Heart left ventricle (tissue), 16 donors: ENCODE measurements around the gene JUP. TPM values are rescaled to one million over a fixed set of nuclear protein-coding genes. Genes with fewer than 3 reads are reported as not detected.

Experiments
- ATAC-seq, 4 donors: fragments of 200-7000 bp; cut with Tn5 transposase; one replicate each; pipeline ENCODE4 v1.9.1; 2020 to 2022; ENCODE audit warnings: moderate library complexity in 4 of 4, mild to moderate bottlenecking in 3 of 4, moderate number of reproducible peaks in 1 of 4
- DNase-seq, 5 donors: peaks; one replicate each; pipeline ENCODE4 v3.0.0-alpha.2; 2020
- H3K27ac ChIP-seq, 12 donors: fragments of 200-600 bp; sonication (generic) in 4 of 12; one replicate each; pipeline versions ENCODE4 v1.5.0 to v1.8.0; 2016 to 2022; ENCODE audit warnings: mild to moderate bottlenecking in 2 of 12
- H3K27me3 ChIP-seq, 9 donors: fragments of 200-600 bp; sonication (generic) in 2 of 9; one replicate each; pipeline versions ENCODE4 v1.5.1 to v1.8.0; 2016 to 2022; ENCODE audit warnings: mild to moderate bottlenecking in 3 of 9
- H3K36me3 ChIP-seq, 9 donors: fragments of 200-600 bp; sonication (generic) in 2 of 9; one replicate each; pipeline versions ENCODE4 v1.5.0 to v1.8.0; 2018 to 2022; ENCODE audit warnings: mild to moderate bottlenecking in 2 of 9
- H3K4me1 ChIP-seq, 12 donors: fragments of 200-600 bp; sonication (generic) in 4 of 12; one replicate each; pipeline versions ENCODE4 v1.5.0 to v1.8.0; 2016 to 2022; ENCODE audit warnings: mild to moderate bottlenecking in 3 of 12
- H3K4me3 ChIP-seq, 12 donors: fragments of 200-600 bp; sonication (generic) in 4 of 12; one replicate each; pipeline versions ENCODE4 v1.5.0 to v1.8.0; 2017 to 2022; ENCODE audit warnings: mild to moderate bottlenecking in 9 of 12, moderate library complexity in 4 of 12
- H3K9me3 ChIP-seq, 12 donors: fragments of 200-600 bp; sonication (generic) in 4 of 12; one replicate each; pipeline versions ENCODE4 v1.5.0 to v1.8.0; 2016 to 2022; ENCODE audit warnings: mild to moderate bottlenecking in 1 of 12
- CTCF ChIP-seq, 12 donors: fragments of 200-600 bp; sonication (generic) in 4 of 12; IDR thresholded peaks; one replicate each; pipeline versions ENCODE4 v1.5.0 to v1.8.0; 2018 to 2022; ENCODE audit warnings: antibody characterized with exemption in 12 of 12, mild to moderate bottlenecking in 5 of 12
- POLR2A ChIP-seq, 2 donors: fragments of 450-650 bp; IDR thresholded peaks; one replicate each; pipeline ENCODE4 v1.6.1; 2017; ENCODE audit warnings: antibody characterized with exemption in 2 of 2, mild to moderate bottlenecking in 2 of 2, moderate library complexity in 2 of 2
- WGBS, 4 donors: extraction: QIAGEN DNeasy Blood & Tissue Kit in 2 of 4; methylation state at CpG; one replicate each; pipeline versions ENCODE4 v1.1.5 to v1.1.7; 2013 to 2018; 5-methylcytosine and 5-hydroxymethylcytosine counted together
- intact Hi-C, 10 donors: fragments of 100-400 bp; cut with DNase I; formaldehyde crosslinking; loops; one replicate each; pipeline versions ENCODE4 v1.11.1 to v1.14.2; 2022
- polyA plus RNA-seq, 2 donors: library from polyadenylated mRNA; stranded (reverse); fragments of 200-250 nt; gene quantifications; one replicate each; pipeline ENCODE4 v1.2.3, GENCODE V29; 2013
- total RNA-seq, 9 donors: library from RNA; depleted of rRNA in 2 of 9; stranded (reverse); fragments of >200 nt in 2 of 9; fragmentation: NEBNext Ultra II Directional in 3 of 9; extraction: Animal tissue kit (Norgen Biotek cat#: 25700) in 3 of 9; gene quantifications; one replicate each; pipeline versions ENCODE4 v1.1.0 to v1.2.4, GENCODE V29; 2016 to 2023
- donor health status: ischemic (EF 13 %, LVEDD 7.1; RV severe dilation, severe dysfunction).
- donor health status: healthy with polysubstance abuse.
- donor health status: DM: no; HTN: yes; CAD: no.
- donor health status: DM: no; HTN: no; CAD: no.
- donor health status: ischemic (EF 25% LVEDD 6.9; RV normal size, moderate dysfunction).
- donor health status: ischemic (EF 25% LVEDD 5.7; RV mildly dilated, moderate dysfunction).
- donor health status: healthy.
- donor health status: DM: yes; HTN: yes; CAD: no.
- donor health status: ischemic (EF 35%, LVEDD 5.7; RV mildly dilated, moderate dysfunction).
- donor health status: nonischemic (EF 11% LVEDD 7.7; RV severe dilation, severe dysfunction).
- donor health status: DM: yes; HTN: yes; CAD: no.
- donor health status: PGD.
- donor health status: ischemic (EF 29% LVEDD 5.4; RV normal size, mild dysfunction).
- donor health status: nonischemic (EF 23%, LVEDD 6.1; RV moderate dilation, normal function).

Gene JUP
- total and polyA plus RNA-seq, 11 donors: 94.6 to 503 (median 159) TPM

- peak overlapping the region; percentile 75 to 99 (median 88) for H3K4me3 ChIP-seq
- H3K9me3 ChIP-seq: no peaks in the 10 kb centered on the region
- peak in 2 of 5 donors; percentile 62 to 64 for DNase-seq
- ATAC-seq: peak in 3 of 4 donors; percentile 0 to 7 (median 0)
- WGBS, 4 donors: 0 to 2% (median 1%) methylated on average over 17 to 22 of the region's 22 CpGs
- TF ChIP-seq POLR2A (IDR thresholded peaks at IDR 0.05) (no peak), CTCF (IDR thresholded peaks at IDR 0.05) (no peak)
- intact Hi-C loops: no loop called here
- H3K36me3 ChIP-seq: no peaks in the 10 kb centered on the region
- H3K27ac ChIP-seq: peak overlapping the region; percentile 86 to 98 (median 96)
- peaks cover 14 to 65% (median 44%) of the 10 kb centered on the region in 12 donors for H3K4me1 ChIP-seq
- no peaks in the 10 kb centered on the region for H3K27me3 ChIP-seq
Measured at GRCh38 chr17:41785859-41786226, 668 bp downstream of the JUP start.

GRCh38 chr17:41785091-41785858 lies 1.2 kb downstream of the JUP start:
- no peaks in the 10 kb centered on the region for H3K27me3 ChIP-seq
- peaks cover 15 to 71% (median 49%) of the 10 kb centered on the region in 12 donors for H3K4me1 ChIP-seq
- TF ChIP-seq POLR2A (IDR thresholded peaks at IDR 0.05) (no peak), CTCF (IDR thresholded peaks at IDR 0.05) (no peak)
- peak overlapping the region; percentile 86 to 98 (median 96) for H3K27ac ChIP-seq
- 3 to 12% (median 7%) methylated on average over 10 to 13 of the region's 13 CpGs for WGBS, 4 donors
- intact Hi-C loops: no loop called here
- ATAC-seq: peak in 1 of 4 donors; percentile 24
- peak in 3 of 5 donors; percentile 56 to 73 (median 62) for DNase-seq
- H3K4me3 ChIP-seq: peak overlapping the region; percentile 75 to 99 (median 88)
- H3K9me3 ChIP-seq: no peaks in the 10 kb centered on the region
- H3K36me3 ChIP-seq: no peaks in the 10 kb centered on the region

GRCh38 chr17:41784207-41784744 lies 2.2 kb downstream of the JUP start:
- ATAC-seq: peak; percentile 14 to 34 (median 26)
- DNase-seq: peak in 4 of 5 donors; percentile 68 to 80 (median 74)

More at GRCh38 chr17:41784207-41784744, 2.2 kb downstream of the JUP start:
- Histone ChIP-seq H3K4me1 (peaks cover 24 to 74% (median 59%) of the 10 kb centered on the region in 12 donors), H3K4me3 (peak overlapping the region in 10 of 12 donors; percentile 75 to 99 (median 87)), H3K36me3 (no peaks in the 10 kb centered on the region), H3K27ac (peak overlapping the region; percentile 86 to 98 (median 96)), H3K27me3 (no peaks in the 10 kb centered on the region), H3K9me3 (no peaks in the 10 kb centered on the region)
- intact Hi-C loops: no loop called here
- 17 to 34% (median 17%) methylated on average over 6 of the region's 6 CpGs for WGBS, 4 donors
- no peak for TF ChIP-seq POLR2A (IDR thresholded peaks at IDR 0.05)
- no peak for TF ChIP-seq CTCF (IDR thresholded peaks at IDR 0.05)
